Measurements from ENCODE around the gene ZKSCAN7.
"Not testable (repeated sequence)": the region's sequence is repeated elsewhere in the genome, so short reads cannot be mapped to it uniquely, and the experiment has no call there.

The ZKSCAN7 gene

DNA sequence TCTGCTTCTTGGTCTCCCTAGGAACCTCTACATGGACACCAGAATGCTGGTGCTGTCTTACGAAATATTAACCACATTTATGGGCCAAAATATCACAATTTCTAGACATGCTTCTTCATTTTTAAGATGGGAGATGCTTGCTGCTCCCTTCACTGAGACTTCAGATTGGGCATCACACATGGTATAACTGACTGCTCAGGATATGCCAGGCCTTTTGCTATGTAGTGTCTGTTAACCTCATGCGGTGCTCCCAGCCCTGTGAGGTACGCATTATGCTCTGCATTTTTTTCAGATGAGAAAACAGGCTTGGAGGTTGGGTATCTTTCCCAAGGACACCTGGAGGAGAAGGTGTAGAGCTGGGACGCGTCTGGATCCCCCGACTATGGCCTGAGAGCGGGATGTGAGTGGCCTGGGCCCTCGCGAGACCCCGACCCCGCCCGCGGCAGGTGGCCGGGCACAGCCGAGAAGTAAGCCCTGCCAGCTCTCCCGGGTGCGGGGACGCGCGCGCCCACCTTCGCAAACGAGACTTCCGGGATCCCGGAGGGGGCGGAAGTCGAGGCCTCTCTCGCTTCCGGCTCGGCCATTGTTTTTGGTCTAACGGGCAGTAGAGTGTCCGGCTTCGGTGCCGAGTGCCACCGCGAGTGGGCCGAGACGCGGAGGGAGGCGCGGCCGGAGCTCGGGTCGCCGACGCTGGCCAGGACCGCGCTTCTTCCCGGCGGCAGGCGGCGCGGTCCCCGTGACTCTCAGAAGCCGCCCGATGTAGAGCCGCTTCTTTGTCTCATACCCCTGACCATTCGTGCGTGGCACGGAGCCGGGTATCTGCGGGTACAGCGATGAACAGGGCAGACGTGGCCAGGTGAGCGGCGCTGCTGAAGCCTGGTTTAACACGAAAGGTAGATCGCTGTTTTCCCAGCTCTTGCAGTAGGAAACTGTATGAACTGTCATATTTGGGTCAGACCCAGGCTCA lies at the start of gene ZKSCAN7:
Gene ZKSCAN7, plus strand, starts transcription at position 568 of the 967 bp plus-strand sequence. CDS start 1,855 bp downstream, outside the sequence.
- DNase-seq (ENCODE audit: low read depth): peak; percentile 62

DNA sequence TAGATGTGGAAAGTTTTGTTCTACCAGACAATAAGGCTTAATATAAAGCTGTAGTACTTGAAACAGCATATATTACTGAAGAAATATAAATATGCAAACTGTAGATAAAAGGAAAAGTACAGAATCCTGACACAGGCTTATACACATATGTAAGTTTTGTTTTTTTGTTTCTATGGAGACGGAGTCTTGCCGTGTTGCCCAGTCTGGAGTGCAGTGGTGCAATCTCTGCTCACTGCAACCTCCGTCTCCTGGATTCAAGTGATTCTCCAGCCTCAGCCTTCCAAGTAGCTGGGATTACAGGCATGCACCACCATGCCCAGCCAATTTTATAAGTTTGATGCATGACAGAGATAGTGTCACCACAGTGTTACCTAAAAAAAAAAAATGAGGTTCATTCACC lies 48.4 kb upstream of the ZKSCAN7 start:
- DNase-seq (ENCODE audit: low read depth): no peak

DNA sequence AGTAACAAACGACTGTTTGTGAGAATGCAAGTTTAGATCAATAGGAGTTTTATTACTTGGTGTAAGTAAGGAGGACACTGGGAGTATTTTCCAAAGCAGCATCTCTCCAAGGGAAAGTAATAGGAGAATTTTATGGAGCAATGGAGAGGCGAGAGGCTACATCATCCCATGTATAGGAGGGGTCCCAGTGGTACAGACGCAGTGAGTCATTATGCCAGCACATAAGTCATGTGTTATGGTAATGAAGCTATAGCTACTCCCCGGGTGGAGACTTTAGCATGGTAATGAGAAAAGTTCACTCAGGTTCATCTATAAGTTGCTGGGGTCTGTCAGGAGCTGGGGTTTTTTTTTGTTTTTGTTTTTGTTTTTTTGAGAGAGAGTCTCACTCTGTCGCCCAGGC lies 48.0 kb upstream of the ZKSCAN7 start:
- no peak for DNase-seq (ENCODE audit: low read depth)

DNA sequence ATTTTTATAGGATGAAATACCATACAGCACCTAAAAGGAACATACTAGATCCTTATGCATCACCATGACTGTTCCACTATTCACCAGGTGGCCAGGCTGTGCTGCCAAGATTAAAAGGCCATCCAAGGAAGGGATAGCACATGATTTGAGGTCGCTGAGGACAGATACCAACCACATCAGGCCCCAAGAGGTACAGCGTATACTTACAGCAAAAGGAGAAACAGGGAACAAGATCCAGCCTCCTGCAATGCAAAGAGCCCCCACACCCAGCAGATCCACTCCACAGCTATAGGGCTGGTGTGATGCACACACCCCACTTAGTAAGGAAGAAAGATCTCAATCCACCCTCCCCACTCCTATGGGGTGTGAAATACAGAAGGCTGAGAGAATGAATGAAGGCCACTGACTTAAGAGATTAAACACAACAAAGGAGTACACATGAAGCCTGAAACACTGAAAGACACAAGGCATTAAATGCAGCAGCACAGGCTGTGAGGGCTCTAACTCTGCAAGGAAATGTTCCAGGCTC lies 45.5 kb upstream of the ZKSCAN7 start:
- DNase-seq (ENCODE audit: low read depth): peak; percentile 1

DNA sequence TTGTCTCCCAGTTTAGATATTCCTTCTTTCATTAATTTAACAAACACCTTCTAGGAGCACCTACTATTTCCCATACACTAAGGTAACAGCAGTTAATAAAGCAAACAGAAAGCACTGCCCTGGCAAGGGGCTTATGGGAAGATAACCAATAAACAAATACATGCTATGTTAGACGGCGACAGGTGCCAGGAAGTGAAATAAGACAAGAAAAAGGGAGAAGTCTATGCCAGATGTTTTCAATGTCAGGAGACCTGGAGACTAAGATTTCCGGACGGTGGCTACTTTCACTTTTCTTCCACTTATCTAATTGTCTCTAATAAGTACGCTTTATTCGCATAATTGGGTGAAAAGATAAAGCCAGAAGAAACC lies 45.0 kb upstream of the ZKSCAN7 start:
- peak; percentile 19 for DNase-seq (ENCODE audit: low read depth)

DNA sequence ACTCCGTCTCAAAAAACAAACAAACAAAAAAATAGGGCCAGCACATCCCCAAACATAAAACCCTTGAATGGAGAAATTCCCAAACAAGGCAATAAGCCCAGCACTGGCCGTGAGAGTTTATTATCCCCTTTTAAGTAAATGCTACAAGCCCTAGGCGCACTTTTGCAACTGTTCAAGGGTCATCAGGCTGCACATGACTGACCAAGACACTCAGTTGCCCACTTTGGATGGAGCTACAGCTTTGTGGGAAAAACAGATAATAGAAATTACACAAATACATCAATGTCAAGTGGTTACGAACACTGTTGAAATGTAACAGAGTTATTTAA lies 43.8 kb upstream of the ZKSCAN7 start:
- DNase-seq (ENCODE audit: low read depth): peak; percentile 5

DNA sequence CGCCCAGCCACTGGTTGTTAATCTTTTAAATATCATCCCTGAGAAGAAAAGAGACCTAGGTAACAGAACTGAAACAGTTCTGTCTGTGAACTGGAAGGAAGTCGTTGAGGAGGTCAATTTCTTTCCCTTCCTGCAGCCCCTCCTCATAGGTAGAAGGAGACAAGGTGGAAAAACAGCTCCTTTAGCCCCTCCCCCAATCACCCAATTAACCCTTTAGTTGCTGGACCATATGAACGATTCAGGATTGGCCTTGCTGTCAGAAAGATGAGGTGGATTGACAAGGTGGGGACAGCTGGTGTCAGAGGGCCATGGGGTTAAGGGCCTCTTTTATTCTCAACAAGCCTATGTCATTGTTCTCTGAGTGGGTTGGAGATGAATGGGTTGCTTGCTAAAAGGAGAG lies 41.5 kb upstream of the ZKSCAN7 start:
- no peak for DNase-seq (ENCODE audit: low read depth)

DNA sequence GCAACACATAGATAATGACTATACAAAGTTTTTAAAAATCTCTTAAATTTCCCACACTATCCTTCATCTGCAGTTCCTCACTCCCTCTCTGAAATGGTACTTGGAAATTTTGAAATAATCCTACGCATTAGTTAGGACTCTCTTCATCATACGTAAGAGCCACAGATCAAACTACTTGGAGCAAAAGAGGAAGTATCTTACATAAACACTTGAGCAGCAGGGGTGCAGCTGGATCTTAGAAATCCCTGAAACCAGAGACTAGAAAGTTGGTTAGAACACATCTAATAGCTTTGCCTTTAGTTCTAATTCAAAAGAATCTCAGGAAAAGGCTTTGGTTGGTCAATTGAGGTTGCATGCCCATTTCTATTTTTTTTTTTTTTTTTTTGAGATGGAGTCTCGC lies 38.8 kb upstream of the ZKSCAN7 start:
- DNase-seq (ENCODE audit: low read depth): no peak

DNA sequence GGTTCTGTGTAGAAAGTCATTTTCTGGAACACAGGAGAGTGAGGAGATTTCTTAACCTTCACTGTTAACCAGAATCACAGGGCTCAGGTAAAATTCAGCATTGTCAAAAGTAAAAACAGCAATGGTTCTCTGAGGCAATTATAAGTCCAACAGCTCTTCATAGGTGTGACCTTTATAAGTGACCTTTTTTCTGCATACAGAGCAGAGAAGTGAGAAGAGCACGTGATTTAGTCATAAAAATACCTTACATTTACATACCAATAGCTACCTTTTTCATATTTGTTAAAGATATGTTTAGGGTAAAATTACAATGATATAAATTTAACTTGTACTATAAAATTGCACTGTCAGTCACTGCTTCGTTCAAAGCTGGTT lies 36.2 kb upstream of the ZKSCAN7 start:
- DNase-seq (ENCODE audit: low read depth): no peak

DNA sequence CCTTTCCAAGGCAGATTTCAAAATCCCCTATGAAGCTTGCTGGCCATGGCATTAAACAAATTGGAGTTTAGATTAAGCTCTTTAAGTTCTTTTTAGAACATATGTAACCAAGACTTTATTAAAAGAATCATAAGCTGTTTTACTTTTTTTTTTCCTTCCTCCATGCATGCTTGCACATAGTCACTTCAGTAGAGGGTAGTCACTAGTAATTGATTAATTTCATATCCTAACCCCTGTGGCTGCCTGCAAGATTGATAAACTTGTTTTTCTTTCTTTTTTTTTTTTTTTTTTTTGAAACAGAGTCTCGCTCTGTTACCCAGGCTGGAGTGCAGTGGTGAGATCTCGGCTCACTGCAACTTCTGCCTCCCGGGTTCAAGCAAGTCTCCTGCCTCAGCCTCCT lies 33.3 kb upstream of the ZKSCAN7 start:
- DNase-seq (ENCODE audit: low read depth): no peak

DNA sequence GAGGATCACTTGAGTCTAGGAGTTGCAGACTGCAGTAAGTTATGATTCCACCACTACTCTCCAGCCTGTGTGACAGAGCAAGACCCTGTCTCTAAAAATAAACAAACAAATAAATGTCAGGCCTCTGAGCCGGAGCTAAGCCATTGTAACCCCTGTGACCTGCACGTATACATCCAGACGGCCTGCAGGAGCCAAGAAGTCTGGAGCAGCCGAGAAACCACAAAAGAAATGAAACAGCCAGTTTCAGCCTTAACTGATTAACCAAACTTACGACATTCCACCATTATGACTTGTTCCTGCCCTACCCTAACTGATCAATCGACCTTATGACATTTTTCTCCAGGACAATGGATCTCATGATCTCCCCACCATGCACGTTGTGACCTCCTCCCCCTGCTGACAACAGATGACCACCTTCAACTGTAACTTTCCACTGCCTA lies 32.5 kb upstream of the ZKSCAN7 start:
- DNase-seq (ENCODE audit: low read depth): peak; percentile 6

DNA sequence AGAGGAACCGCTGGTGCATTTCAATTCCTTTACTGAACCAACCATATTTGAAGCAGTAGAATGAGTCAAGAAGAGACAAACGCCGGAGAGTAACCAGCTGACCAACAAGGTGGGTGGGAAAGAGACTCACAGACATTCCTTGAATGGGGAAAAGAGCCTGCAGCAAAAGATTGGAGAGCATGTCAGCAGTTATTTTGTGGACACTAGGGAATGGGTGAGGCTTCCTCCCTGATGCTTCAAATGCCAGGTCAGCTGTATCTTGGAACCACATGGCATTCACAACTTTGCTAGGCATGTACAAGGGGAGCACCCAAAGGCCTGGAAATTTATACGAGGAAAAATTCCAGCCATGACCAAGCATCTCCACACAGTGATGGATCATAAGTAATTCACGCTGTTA lies 29.9 kb upstream of the ZKSCAN7 start:
- DNase-seq (ENCODE audit: low read depth): peak; percentile 4

DNA sequence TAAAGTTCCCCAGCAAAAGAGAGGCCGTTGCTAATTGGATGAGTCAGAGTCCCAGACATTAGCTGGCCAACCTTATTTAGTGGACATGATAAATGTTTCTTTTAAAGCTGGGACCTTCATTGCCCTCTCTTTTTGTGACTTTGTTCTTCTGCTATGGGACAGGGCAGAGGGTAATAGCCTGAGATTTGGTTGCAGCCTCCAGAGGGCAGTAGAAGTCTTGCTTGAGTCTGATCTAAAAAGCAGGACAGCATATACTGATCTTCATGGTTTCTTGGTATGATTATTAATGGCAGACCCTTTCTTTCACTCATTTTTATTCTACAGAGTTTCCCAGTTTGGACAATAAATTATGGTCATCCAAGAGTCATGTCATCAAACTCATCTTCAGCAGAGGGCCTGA lies 25.1 kb upstream of the ZKSCAN7 start:
- DNase-seq (ENCODE audit: low read depth): peak; percentile 31

DNA sequence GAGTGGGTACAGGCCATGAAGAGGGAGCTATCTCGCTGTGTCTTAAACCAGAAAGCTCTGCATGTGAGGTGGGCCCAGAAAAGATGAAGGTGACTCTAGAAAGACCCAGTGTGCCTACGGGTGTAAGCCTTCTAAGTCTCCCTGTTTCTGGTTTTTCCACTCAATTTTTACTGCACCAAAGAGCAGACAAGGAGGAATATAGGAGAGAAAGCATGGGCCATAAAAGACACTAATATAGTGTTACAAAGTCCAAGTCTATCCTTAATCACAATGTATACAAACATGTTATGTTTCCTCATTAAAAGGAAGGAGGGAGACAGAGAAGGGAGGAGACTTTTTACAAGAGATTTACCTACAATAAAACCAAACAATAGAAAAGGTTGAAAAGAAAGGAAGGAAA lies 24.1 kb upstream of the ZKSCAN7 start:
- DNase-seq (ENCODE audit: low read depth): no peak

DNA sequence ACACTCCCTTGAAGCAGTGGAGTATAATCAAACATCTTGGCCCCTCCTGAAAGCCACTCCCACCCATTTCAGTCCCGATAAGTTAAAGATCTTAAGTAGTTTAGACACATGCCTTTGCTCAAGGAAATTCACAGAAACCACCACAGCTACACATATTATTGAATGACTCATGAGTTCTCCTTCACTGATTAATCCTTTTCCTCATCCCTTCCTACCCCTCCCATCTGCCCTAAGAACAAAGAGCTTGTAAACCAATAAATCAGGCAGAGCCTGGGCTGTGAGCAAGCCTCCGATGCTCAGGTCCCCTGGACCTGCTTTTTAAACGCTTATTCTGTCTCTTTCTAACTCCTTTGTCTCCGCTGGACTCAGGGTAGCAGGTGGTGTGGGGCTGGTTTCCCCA lies 20.3 kb upstream of the ZKSCAN7 start:
- DNase-seq (ENCODE audit: low read depth): peak; percentile 35

DNA sequence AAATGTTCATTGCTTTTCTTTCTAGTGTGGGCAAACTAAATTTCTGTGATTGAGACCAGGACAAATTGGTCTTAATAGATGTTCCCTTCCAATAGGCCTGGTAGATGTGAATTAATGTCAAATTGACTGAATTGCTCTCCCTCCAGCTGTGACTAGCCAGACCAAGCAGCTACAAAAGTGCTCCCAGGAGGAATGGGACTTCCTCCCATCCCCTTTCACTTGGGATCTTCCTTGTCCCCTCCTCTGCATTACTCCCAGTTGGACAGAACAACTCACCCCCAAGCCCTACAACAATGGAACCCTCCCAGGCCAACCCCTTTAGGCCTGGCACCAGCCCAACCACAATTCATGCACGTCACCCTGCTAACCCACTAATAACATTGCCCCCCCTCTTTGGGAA lies 19.6 kb upstream of the ZKSCAN7 start:
- no peak for DNase-seq (ENCODE audit: low read depth)

DNA sequence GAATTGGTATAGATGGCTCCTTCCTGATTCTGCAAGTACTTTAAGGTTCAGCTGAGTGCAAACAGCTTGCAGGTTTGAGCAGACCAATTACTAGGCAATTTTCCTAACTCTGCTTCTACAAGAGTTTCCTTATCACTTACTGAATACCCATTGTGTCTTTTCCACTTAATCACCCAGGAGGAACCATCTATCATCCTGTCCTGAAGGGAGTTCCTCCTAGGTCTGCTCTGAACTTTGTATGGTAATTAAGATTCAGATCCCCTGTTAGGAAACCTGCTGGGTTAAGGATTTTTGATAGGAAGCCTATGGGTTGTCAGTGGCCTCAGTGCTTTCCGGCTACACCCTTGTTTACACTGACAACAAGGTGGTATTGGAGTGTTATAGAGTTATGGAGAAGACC lies 10.2 kb upstream of the ZKSCAN7 start:
- DNase-seq (ENCODE audit: low read depth): not testable (repeated sequence)

DNA sequence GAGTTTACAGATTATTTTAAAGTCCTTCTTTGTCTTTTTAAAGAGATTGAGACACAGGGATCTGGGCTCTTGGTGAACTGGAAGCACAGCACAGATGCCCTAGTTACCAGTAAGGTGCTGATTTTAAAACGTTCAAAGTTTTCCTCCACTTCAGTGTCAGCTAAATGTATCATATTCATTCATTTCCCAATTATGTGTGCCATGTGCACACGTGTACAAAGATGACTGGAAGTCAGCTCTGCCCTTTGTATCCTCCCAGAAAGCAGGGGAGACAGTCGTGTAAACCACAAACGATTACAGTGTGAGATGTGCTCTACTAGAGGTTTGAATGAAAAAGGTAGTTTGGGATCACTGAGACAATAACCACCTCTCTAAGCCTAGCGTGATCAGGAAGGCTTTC lies 730 bp downstream of the ZKSCAN7 start:
- peak; percentile 8 for DNase-seq (ENCODE audit: low read depth)

DNA sequence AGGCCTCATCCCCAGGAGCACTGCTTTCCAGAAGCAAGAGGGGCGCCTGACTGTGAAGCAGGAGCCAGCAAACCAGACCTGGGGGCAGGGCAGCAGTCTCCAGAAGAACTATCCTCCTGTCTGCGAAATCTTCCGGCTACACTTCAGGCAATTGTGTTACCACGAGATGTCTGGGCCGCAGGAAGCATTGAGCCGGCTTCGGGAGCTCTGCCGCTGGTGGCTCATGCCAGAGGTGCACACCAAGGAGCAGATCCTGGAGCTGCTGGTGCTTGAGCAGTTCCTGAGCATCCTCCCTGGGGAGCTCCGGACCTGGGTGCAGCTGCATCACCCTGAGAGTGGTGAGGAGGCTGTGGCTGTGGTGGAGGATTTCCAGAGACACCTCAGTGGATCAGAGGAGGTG lies 2.1 kb downstream of the ZKSCAN7 start:
- DNase-seq (ENCODE audit: low read depth): no peak

DNA sequence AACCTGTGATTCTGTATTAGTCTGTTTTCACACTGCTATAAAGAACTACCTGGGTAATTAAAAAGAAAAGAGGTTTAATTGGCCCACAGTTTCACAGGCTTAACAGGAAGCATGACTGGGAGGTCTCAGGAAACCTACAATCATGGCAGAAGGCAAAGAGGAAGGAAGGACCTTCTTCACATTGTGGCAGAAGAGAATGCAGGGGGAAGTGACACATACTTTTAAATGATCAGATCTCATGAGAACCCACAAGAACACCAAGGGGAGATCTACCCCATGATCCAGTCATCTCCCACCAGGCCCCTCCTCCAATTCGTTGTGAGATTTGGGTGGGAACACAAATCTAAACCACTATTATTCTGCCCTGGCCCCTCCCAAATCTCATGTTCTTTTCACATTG lies 6.1 kb downstream of the ZKSCAN7 start:
- no peak for DNase-seq (ENCODE audit: low read depth)

DNA sequence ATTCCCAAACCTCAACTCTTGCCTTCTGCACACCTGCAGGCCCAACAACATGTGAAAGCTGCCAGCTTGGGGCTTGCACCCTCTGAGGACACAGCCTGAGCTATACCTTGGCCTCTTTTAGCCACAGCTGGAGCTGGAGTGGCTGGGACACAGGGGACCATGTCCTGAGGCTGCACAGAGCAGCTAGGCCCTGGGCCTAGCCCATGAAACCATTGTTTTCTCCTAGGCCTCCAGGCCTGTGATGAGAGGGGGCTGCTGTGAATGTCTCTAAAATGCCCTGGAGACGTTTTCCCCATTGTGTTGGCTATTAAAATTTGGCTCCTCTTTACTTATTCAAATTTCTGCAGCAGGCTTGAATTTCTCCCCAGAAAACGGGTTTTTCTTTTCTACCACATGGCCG lies 7.2 kb downstream of the ZKSCAN7 start:
- DNase-seq (ENCODE audit: low read depth): no peak

DNA sequence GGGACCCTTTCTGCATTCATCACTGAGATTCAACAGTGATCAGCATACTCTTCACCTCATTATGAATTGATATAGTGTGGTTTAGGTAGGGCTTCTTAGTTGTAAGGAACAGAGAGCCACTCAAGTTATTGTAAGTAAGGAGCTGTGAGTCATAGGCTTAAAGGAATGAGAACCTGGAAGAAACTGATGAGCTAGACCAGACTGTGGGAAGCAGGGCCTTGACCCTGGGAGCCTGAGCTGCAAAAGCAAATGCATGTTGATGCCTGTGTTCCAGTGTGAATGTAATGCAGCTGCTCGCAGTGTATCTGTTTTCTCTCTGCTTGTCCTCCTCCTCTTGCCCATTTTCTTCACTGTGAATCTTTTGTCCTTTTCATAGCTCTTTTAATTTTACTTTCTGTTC lies 13.6 kb downstream of the ZKSCAN7 start:
- DNase-seq (ENCODE audit: low read depth): peak; percentile 12

DNA sequence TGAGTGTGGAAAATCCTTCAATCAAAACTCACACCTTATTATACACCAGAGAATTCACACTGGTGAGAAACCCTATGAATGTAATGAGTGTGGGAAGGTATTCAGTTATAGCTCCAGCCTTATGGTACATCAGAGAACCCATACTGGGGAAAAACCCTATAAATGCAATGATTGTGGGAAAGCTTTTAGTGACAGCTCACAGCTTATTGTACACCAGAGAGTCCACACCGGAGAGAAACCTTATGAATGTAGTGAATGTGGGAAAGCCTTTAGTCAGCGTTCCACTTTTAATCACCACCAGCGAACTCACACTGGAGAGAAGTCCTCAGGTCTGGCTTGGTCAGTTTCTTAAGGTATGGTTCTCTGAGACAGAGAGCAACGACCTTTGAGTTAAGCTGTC lies 16.0 kb downstream of the ZKSCAN7 start:
- DNase-seq (ENCODE audit: low read depth): no peak

DNA sequence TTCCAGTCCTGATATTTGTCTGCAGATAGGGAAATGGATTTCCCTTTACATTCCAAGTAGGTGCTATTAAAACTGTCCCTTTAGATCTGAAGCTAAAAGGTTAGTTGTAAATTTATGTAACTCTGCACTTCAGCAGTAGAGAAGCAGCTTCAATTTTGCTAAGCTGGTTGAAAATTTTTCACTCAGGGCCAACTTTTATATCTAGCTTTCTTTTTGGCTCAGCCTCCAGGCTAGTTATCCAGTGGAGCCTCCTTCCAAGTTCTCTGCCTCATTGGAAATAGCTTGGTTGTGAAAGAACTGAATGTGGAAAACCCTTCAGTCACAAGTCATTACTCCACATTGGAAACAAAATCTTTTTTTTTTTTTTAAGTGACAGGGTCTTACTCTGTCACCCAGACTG lies 21.6 kb downstream of the ZKSCAN7 start:
- DNase-seq (ENCODE audit: low read depth): no peak
